COLO829 (cell line): Measurements from ENCODE around the gene STK4.
"Not testable (repeated sequence)": the region's sequence is repeated elsewhere in the genome, so short reads cannot be mapped to it uniquely, and the experiment has no call there.

Source experiments
- DNase-seq: peaks from one replicate; pipeline ENCODE4 v3.0.0; 2012; ENCODE audit warnings: low spot score

Gene STK4

GRCh38 chr20:45055056-45055455, 88.7 kb downstream of the STK4 start:
- no peak for DNase-seq

GRCh38 chr20:45056473-45057173, 90.3 kb downstream of the STK4 start:
- no peak for DNase-seq

DNA sequence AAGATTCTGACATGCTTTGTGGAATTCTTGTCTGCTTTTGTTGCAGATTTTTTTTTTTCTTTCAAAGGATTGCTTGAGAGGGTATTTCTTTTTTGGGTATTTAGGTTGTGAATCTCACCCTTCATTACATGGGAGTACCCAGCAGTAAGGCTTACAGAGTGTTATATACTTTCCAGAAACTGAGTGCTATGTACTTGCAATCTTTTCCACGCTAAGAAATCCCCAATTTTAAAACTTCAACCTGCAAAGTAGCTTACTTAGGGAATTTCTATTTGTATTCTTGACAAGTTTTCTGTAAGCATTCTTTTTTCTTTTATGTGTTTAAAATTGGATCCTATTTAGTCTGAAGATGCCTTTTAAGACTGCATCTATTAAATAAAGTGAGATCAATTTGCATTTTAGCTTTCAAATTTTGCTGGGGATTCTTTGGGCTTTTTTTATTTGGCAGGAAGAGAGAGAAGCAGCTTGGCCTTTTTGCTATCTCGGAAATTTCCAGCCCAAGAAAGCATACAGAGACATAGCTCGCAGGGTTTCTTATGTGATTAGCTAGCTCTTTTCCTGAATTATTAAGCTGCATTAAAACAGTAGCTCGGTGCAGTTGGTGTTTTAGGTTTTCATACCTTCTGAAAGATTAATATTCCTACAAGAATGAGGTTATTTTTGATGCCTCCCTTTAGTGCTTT, 92.0 kb downstream of the STK4 start:
- no peak for DNase-seq

GRCh38 chr20:45059022-45059728, 92.9 kb downstream of the STK4 start:
- peak; percentile 63 for DNase-seq

DNA sequence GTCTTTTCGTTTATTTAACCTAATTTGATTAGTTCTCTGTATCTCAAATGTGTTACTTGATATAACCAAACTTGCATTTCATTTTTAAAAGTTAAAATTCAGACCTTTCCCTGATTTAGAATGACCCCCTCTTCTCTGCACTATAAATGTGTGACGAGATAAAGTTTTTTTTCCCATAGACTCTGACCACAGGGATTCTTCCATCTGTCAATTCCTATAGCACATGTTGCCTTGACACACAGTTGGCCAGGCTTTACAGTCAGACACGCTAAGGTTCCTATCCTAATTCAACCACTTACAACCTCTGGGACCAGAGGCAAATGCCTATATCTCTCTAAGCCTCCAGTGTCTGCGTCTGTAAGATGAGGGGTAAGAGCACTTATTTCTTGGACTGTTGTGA, 94.0 kb downstream of the STK4 start:
- no peak for DNase-seq

- DNase-seq: peak; percentile 61
Measured at GRCh38 chr20:45061244-45061643, 94.9 kb downstream of the STK4 start.

DNA sequence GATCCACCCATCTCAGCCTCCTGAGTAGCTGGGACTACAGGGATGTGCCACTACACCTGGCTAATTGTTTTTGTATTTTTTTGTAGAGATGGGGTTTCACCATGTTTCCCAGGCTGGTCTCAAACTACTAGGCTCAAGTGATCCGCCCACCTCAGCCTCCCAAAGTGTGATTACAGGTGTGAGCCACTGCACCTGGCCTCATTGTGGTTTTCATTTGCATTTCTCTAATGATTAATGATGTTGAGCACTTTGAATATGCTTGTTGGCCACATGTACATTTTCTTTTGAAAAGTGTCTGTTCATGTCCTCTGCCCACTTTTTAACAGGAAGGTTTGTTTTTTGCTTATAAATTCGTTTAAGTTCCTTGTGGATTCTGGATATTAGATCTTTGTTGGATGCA, 96.8 kb downstream of the STK4 start:
- not testable (repeated sequence) for DNase-seq

DNA sequence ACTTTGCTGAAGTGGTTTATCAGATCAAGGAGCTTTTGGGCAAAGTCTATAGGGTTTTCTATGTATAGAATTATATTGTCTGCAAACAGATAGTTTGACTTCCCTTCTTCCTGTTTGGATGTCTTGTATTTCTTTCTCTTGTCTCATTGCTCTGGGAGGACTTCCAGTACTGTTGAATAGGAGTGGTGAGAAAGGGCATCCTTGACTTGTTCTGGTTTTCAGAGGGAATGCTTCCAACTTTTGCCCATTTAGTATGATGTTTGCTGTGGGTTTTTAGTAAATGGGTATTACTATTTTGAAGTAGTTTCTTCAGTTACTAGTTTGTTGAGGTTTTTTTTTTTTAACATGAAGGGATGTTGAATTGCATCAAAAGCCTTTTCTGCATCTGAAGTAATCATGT, 98.5 kb downstream of the STK4 start:
- DNase-seq: no peak

DNA sequence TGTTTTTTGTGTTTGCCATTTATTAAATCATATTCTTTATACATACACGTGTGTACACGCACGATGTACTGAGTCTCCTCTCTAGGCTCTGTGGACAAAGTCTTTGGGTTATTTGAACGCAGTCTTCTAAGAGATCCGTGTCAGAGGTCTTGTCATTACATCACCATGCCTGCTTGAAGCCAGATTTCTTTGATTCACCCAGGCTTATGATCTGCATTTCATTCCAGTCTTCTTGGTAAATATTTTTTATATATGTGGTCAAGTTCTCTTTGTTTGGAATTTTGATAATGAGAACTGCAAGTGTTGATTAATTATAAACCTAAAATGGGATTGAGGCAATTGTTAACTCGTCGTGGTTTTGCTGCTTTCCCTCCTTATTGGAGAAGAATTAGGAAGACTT, 100.1 kb downstream of the STK4 start:
- DNase-seq: no peak

DNA sequence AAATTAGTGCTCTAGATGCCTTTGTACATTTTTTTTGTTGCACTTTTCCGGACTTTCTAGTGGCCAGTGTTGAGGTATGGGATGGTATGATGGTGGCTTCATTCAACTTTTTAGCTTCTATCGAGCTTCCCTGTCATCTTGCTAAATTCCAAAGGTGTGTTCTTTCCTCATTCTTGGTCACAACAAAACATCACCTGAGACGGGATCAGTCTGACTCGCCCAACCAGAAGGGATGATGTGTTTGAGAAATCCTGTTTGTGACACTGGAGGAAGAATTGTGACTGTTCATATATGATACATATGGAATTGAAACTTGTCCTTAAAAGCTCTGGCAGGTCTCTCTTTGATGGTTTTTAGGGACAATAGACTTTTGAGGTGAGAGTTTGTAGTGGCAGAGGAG, 100.8 kb downstream of the STK4 start:
- no peak for DNase-seq

DNA sequence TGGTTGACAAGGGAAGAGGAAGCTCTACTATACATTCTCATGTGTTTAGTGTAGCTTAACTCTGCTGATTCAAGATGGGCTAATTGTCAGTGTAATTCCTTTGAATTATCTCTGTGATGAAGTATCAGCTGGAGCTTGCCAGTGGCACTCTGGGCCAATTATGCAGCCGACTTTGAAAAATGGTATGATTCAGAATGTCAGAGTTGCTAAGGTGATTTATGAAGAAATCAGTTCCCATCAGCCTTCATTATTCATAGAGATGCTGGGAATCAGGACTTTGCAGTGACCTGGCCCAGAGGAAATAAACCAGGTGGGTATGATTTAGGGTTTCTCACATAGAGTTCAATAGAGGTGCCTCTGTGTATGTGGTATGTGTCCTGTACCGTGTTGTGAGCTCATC, 101.2 kb downstream of the STK4 start:
- no peak for DNase-seq

DNA sequence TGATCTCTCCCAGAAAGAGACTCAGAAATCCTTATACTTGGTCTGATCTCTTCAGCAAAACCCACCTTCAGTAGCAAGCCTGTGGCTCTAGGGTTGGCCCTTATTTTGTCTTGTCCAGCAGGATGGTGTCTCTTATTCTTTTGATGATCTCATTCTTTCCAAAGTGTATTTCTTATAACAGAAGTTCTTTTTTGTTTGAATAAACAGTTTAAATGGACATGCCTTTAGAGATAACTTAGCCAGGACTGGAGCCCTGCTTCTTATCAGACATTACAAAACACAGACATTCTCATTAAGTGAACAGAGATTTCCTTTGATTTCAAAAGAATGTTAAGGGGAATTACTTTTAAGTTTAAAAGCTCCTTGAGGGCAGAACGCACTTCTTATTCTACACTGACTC, 102.9 kb downstream of the STK4 start:
- no peak for DNase-seq

DNA sequence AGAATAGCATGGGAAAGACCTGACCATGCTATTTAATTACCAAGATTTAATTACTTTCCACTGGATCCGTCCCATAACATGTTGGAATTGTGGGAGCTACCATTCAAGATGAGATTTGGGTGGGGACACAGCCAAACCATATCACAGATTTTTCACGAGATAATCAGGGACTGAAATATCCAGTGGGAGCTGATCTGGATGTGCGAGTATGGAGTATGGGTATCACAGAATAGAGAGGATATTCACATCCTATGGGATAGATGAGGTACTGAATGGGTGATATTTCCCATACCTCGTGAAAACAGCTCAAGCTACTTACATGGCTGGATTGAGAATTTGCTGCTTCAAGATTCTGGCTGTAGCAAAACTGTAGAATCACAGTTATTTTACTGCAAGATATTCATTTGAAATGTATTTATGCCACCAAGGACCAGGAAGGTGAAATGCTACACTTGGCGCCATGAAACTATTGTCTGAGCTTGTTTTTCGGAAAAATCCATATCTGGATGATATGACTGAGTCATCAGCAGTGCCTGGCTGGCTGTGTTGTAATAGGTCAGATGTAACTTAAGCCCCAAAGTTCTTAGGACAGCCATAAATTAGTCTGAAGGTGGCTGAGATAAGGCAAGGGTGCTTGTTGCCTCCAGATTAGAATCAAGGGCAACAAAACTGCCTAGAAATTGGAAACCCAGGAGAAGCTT, 104.8 kb downstream of the STK4 start:
- DNase-seq: no peak

GRCh38 chr20:45072066-45072465, 105.8 kb downstream of the STK4 start:
- DNase-seq: no peak

DNA sequence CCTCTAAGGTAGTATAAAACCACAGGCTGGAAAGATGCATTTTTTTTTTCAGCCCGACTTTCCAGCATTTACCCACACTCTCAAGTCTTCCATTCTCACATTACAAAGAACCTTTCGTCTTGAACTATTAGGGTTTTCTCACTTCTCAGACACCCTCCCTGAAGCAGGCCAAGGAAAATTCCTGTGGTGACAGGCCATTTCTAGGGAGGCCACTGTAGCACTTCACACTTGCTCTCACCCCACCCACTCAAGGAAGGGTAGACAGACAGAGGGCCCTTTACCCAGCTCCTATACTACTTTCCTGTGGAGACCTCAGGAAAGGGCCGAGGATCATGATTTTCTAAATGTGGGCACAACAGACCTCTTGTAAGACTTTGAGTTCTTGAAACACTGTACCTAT, 106.9 kb downstream of the STK4 start:
- DNase-seq: no peak

GRCh38 chr20:45077559-45077958, 111.2 kb downstream of the STK4 start:
- DNase-seq: no peak

DNA sequence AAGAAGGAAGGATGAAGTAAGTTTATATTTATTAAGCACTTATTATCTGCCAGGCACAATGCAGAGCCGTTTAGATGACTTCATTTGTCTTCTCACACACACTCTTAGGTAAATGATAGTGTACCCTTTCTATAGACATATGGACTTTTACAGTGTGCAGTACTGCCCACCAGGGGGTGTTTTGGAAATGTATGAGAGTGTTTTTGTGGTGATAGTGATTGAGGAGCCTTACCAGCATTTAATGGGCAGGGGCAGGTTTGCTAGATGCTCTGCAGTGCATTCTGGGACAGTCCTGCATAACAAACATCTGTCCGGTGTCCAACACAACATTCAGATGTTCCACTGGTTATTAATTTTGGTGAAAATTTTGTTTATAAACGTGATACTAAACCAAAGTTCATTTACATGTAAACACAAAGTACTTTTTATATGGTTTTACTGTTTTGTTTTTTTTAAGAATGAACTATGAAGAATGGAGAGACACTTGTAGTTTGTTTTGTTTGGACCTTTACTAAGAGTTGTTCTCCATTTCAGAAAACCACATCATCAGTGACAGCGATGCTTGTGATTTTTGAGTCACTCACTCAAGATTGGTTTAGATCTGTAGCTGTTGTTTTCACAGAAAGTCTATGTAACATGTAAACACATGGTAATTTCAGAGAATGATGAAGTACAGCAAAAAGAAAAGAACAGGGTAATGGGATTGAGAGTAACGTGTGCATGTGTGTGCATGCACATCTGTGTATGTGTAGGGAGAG, 114.7 kb downstream of the STK4 start:
- DNase-seq: no peak

DNA sequence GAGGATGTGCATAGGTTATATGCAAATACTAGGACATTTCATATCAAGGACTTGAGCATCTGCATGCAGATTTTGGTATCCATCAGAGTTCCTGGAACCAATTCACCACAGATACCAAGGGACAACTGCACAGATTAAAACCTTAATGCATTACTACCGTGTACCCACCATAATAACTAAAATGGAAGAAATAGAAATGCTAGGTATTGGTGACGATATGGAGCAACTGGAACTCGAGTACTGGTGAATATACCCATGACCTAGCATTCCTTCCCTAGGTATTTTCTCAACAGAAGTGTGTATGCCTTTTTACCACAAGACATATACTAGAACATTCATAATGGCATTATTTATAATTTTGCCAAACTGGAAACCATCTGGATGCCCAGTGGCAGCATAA, 116.2 kb downstream of the STK4 start:
- DNase-seq: no peak

GRCh38 chr20:45083127-45083526, 116.8 kb downstream of the STK4 start:
- DNase-seq: no peak

GRCh38 chr20:45085289-45085688, 119.0 kb downstream of the STK4 start:
- DNase-seq: no peak

DNA sequence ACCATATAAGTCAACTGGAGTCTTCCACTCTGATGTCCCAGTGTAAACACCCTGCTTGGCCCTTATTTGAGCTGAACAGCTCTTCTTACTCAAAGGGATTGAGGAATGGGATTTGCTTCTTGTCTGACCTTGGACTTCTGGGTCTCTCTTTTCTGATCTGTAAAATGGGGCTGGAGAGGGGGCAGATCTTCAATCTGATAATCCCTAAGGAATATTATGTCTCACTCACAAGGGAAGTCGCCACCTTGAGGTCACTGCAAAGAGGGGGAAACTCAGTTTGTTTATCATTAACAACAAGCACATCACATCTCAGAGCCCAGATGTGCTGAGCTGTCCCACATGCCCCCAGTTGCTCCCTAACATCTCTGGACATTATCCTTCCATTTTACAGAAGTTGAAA, 119.6 kb downstream of the STK4 start:
- no peak for DNase-seq
